Ovary (tissue), 3 donors: Measurements from ENCODE around the gene IGSF9.

Source experiments
- EP300 ChIP-seq: sonication (generic); formaldehyde crosslinking; IDR thresholded peaks from one replicate; pipeline ENCODE4 v1.6.1; 2017; ENCODE audit warnings: antibody characterized with exemption
- POLR2A ChIP-seq: fragments of 450-650 bp; IDR thresholded peaks from one replicate; pipeline ENCODE4 v1.6.1; 2017; ENCODE audit warnings: antibody characterized with exemption, mild to moderate bottlenecking, moderate library complexity
- TF ChIP-seq, protein P1 (sequence below), 3 donors: fragments of 450-650 bp in 2 of 3; fragments of 200-600 bp in 1 of 3; IDR thresholded peaks; one replicate each; pipeline versions ENCODE4 v1.5.1 to v1.8.0; 2016 to 2022; ENCODE audit warnings: antibody characterized with exemption in 3 of 3, mild to moderate bottlenecking in 1 of 3
- donor health status: DM: no; HTN: no; CAD: no.

- TF ChIP-seq, protein P1, sequence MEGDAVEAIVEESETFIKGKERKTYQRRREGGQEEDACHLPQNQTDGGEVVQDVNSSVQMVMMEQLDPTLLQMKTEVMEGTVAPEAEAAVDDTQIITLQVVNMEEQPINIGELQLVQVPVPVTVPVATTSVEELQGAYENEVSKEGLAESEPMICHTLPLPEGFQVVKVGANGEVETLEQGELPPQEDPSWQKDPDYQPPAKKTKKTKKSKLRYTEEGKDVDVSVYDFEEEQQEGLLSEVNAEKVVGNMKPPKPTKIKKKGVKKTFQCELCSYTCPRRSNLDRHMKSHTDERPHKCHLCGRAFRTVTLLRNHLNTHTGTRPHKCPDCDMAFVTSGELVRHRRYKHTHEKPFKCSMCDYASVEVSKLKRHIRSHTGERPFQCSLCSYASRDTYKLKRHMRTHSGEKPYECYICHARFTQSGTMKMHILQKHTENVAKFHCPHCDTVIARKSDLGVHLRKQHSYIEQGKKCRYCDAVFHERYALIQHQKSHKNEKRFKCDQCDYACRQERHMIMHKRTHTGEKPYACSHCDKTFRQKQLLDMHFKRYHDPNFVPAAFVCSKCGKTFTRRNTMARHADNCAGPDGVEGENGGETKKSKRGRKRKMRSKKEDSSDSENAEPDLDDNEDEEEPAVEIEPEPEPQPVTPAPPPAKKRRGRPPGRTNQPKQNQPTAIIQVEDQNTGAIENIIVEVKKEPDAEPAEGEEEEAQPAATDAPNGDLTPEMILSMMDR (IDR thresholded peaks at IDR 0.05): no peak
- TF ChIP-seq POLR2A (no peak), EP300 (no peak)
These were observed 44.6 kb upstream of the IGSF9 start for GRCh38 chr1:159990005-159990404.
